Activated CD8-positive, alpha-beta memory T cell treated with anti-CD3 and anti-CD28 coated beads for 48 hours (primary cell): ENCODE data around the gene HAND2.

Experiments
- DNase-seq, 3 experiments: peaks; one replicate each; pipeline ENCODE4 v3.0.0-alpha.2; 2020; ENCODE audit warnings: low read depth in 2 of 3, low spot score in 2 of 3

Gene HAND2

GRCh38 chr4:173529477-173530325 is at the start of gene HAND2:
HAND2 (minus strand) TSS chr4:173530229; CDS start chr4:173529289, 940 bp downstream.
- no peak for DNase-seq

- no peak for DNase-seq
These were observed 48.9 kb upstream of the HAND2 start for GRCh38 chr4:173578956-173579355.

- DNase-seq, result no peak
These were observed 47.9 kb upstream of the HAND2 start for GRCh38 chr4:173577963-173578362.

GRCh38 chr4:173575482-173576152 is 45.6 kb upstream of the HAND2 start:
- no peak for DNase-seq

- no peak for DNase-seq
These were observed 43.7 kb upstream of the HAND2 start for GRCh38 chr4:173573725-173574124.

- no peak for DNase-seq
These were observed 43.3 kb upstream of the HAND2 start for GRCh38 chr4:173573286-173573685.

GRCh38 chr4:173572493-173573129 is 42.6 kb upstream of the HAND2 start:
- DNase-seq, result no peak

- DNase-seq, result no peak
These were observed 41.6 kb upstream of the HAND2 start for GRCh38 chr4:173571620-173572019.

GRCh38 chr4:173565281-173565680 is 35.3 kb upstream of the HAND2 start:
- no peak for DNase-seq

- DNase-seq, result no peak
These were observed 34.4 kb upstream of the HAND2 start for GRCh38 chr4:173564461-173564860.

- DNase-seq, result no peak
These were observed 30.9 kb upstream of the HAND2 start for GRCh38 chr4:173560896-173561295.

- DNase-seq, result no peak
These were observed 26.5 kb upstream of the HAND2 start for GRCh38 chr4:173556398-173557131.

GRCh38 chr4:173547889-173548288 is 17.9 kb upstream of the HAND2 start:
- no peak for DNase-seq

GRCh38 chr4:173546776-173547175 is 16.7 kb upstream of the HAND2 start:
- DNase-seq, result no peak

GRCh38 chr4:173545440-173545839 is 15.4 kb upstream of the HAND2 start:
- no peak for DNase-seq

GRCh38 chr4:173543266-173543665 is 13.2 kb upstream of the HAND2 start:
- DNase-seq, result no peak

- no peak for DNase-seq
These were observed 10.0 kb upstream of the HAND2 start for GRCh38 chr4:173539986-173540385.

GRCh38 chr4:173538909-173539445 is 8.9 kb upstream of the HAND2 start:
- no peak for DNase-seq

GRCh38 chr4:173538148-173538908 is 8.3 kb upstream of the HAND2 start:
- no peak for DNase-seq

GRCh38 chr4:173537613-173538147 is 7.7 kb upstream of the HAND2 start:
- no peak for DNase-seq
